ENCODE results near the gene SMARCB1.

The SMARCB1 gene

GRCh38 chr22:23884140-23884539, 97.4 kb downstream of the SMARCB1 start:
- no peak for DNase-seq (ENCODE audit: low read depth in 2 of 2)

Measured in stimulated activated CD4-positive, alpha-beta T cell treated with anti-CD3 and anti-CD28 coated beads, Interleukin-12 subunit alpha, Interleukin-12 subunit beta, amount 100 ng/mL, for 24 hours (primary cell).